HG03095 (cell line): ENCODE measurements around the gene TMCC3.

ENCODE experiments used
- ATAC-seq: cut with Tn5 transposase; IDR thresholded peaks from one replicate; pipeline ENCODE4 v1.9.1; 2021; ENCODE audit warnings: moderate library complexity; ENCODE audit not compliant: unreplicated experiment

TMCC3 gene

DNA sequence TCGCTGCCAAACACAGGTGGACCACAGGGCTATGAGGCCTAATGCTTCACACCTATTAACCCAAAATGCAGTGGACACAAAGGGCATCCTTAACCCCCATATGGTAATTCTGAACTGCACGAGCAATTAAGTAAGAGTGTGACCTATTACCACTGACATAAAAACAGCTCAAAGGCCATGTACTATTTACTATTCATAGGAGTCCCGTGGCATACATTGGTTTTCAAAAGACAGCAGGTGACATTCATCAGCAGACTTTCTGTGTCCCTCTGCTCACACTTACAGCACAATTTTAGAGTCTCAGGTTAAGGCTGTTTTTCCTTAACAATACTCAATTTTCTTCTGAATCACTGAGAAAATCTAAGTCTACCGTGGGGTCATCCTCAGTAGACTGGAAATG, 23.1 kb upstream of the TMCC3 start:
- ATAC-seq: no peak

GRCh38 chr12:94671917-94672316, 21.6 kb upstream of the TMCC3 start:
- ATAC-seq: no peak

DNA sequence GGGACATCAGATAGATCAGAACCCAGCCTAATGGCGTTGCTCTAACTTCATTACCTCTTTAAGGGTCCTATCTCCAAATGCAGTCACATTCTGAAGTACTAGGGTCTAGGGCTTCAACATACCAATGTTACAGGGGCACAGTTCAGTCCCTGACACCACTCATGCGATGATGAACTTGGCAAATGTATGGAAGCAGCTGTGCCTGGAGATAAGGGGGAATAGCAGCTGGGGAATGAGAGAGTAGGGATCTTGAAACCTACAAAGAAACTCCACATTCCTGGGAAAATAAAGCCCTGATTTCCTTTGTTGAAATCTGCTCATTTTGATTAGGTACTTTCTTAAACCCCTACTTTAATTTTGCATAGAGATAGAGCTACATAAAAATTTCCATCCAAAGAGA, 20.5 kb upstream of the TMCC3 start:
- ATAC-seq: no peak

DNA sequence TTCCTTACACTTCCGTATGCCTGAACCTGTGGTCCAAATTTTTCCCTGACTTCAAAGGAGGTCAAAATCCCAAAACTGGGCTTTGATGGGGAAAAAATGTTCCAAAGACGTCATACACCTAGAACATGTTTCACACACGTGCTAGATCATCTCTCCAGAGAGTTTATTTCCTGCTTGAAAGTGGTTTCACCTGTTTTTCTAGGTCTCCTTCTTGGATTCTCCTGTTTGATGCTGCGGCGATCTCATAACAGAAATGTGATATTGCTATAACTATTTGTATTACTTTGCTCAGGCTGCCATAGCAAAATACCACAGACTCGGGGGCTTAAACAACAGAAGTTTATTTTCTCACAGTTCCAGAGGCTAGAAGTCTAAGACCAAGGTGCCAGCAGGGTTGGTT, 19.7 kb upstream of the TMCC3 start:
- no peak for ATAC-seq

GRCh38 chr12:94667031-94667540, 16.7 kb upstream of the TMCC3 start:
- no peak for ATAC-seq

DNA sequence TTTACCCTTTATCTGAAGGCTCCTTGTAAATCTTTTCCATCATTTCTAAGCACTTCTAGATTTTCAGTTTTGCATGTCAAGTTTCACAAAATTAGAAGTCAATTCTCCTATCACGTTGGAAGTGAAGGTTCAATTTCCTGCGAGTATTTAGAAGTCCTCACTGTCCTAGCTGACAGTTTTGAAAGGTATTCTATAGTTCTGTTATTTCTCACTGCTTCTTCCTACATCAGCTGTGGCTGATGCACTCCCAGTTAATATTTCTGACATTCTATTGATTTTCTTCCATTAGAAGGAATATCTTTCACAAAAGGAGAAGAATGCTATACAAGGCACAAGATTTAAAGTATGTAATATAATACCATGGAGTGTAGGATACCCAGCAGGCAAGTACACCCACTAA, 15.8 kb upstream of the TMCC3 start:
- ATAC-seq: no peak

DNA sequence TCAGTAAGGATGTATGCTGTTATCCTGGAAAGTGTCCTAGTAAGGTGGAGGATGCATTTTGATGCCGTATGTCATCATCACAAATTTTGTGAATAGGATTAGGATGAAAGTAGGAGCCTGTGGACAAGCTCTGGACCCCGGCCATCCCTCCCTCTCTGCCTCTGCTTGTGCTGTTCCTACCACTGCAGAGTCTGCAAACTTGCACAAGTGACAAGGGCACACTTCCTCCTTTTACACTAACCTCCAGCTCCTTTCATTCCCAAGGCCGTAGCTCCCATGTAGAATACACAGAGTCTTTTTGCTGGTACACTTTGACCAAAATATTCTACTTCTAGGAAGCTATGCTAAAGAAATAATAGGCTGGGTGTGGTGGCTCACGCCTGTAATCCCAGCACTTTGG, 13.3 kb upstream of the TMCC3 start:
- no peak for ATAC-seq

DNA sequence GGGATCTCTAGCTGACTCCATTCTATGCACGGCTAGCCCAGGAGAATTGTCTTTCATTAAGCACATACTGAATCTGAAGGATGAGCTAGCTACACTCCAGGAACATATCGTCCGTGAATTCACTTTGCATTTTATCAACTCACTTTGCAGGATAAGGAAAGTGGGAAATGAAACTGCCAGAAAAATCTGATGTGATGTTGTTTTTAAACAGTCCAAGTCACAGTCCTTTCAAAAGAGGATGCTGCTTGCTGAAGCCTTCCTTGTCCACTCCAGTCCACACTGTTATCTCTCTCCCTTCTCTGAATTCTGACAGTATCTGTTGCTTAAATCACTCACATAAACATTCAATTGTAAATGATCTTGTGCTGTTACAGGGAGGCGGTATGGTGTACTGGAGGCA, 12.7 kb upstream of the TMCC3 start:
- no peak for ATAC-seq

- ATAC-seq: no peak
Measured at GRCh38 chr12:94660436-94660835, 10.1 kb upstream of the TMCC3 start.

DNA sequence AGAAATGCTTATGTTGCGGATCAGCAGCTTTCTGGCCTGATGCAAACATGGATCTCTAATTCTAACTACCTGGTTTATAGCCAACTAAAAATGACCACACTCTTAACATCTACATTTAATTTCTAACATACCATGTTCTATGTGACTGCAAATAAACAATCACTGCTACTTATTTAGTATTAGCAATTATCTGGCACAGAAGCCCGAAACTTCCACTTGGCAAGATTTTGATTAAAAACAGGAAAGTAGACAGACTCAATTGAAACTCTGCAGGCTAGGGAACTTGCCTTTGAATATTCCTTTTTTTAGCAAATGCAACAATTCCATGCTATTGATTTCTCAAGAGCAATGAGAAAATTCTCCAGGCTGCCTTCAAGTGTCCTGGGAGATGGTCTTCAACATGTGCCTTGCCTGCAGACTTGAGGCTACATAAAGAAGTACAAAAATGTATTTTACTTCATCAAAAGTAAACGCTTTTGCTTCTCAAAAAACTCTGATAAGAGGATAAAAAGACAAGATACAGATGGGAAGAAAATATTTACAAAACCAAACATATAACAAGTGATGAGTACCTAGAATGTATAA, 9.1 kb upstream of the TMCC3 start:
- ATAC-seq: no peak

- ATAC-seq: no peak
Measured at GRCh38 chr12:94658931-94659330, 8.6 kb upstream of the TMCC3 start.

DNA sequence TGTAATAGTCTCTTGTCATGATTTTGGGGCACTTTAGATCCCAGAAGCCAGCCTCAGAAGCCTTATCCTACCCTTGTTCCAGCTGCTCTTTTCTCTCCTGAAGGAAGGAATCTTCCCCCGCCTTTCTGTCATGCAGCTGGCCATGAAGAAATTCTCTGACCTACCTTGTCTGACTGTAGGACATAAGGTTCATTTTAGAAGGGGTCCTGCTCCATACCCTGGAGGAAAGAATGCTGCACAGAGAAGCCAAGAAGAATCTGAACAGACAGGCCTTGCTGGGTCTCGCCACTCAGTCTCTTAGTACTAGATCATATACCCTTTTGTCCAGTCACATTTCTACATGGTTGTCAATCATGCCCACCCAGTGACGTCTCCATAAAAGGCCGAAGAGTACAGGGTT, 6.2 kb upstream of the TMCC3 start:
- no peak for ATAC-seq

DNA sequence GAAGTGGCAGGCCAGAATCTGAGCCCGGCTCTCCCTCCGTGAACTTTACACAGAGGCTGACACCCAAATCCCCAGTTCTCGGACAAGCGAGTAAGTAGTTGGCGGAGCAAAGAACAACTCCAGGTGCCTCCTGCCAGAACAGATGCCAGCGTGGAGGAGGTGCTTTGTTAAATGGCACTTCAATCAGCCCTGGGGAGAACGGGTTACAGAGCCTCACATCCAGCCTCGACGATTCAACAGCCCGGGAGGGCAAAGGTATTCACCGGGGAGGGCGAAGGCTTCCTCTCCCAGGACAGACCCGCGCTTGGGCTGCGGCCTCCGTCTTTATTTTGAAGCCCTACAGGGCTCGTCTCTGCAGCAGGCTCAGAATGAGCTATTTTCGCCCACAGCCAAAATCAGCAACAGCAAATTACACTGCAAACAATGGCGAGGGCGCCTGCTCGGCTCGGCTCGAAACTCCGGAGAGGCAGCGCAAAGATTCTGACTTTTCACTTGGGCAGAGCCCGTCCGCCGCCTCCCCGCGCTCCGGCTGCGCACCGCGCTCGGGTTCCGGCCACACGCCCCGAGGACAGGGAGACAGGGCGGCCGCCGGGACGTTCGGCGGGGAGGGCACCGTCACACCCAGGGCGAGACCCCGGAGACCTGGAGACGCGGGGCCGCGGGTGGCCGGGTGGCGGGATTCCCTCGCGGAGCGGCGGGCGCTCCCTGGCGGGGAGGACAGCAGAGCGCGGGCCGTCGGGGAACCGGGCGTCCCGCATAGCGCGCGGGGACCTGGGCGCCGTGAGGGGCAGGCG, 811 bp downstream of the TMCC3 start:
- peak; percentile 54 for ATAC-seq

DNA sequence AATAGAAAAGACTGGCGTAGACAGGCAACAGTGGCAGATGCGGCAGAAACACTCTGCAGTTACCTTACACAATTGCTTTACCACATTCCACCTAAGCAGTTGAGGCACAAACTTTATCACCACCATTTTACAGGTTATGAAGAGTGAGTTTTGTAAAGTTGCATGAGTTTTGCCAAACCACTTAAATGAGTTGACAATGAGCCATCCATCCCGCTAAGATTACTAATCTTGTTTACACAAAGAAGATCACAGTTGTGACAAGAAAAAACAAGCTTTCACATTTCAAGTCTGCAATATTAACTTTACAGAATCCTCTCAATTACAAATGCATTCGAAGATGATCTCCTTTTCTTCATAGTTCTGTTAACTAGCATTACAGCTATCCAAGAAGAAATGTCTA, 1.8 kb downstream of the TMCC3 start:
- no peak for ATAC-seq

DNA sequence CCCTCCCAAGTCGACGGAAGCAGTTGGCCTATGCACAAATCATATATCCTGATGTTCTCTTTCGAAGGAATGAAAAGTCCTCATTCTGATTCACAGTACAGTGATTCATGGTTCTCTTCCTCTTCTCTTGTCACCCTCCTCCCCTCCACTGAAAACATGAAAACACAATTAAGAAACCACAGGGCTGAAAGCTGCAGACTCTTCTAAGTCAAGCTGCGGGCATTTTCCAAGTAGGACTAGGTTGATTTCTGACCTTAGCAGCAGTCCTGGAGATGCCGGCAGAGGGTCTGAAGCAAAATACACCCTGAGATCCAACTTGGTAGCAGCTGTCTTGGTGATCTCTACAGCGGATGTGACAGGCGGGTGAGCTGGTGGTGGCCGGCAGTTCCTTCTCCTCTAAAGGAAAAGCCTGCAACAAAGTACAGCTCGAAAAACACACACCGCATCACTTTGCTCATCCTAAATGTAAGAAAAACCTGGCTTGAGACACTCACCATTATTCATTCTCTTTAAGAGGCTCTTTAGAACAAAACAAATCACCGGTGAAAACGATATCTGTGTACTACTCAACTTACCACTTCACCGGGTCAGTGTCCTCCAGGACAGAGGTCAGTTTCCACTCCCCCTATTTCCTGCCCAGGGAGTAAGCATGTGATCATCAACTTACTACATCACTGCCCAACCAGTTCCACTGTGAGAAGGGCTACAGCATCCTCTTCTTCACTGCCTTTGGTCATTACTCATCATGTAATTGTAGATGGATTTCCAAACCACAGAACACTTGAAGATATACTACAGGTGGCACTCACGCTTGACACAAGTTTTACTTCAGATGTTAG, 6.0 kb downstream of the TMCC3 start:
- ATAC-seq: no peak

- ATAC-seq: no peak
Measured at GRCh38 chr12:94643606-94644005, 6.8 kb downstream of the TMCC3 start.

DNA sequence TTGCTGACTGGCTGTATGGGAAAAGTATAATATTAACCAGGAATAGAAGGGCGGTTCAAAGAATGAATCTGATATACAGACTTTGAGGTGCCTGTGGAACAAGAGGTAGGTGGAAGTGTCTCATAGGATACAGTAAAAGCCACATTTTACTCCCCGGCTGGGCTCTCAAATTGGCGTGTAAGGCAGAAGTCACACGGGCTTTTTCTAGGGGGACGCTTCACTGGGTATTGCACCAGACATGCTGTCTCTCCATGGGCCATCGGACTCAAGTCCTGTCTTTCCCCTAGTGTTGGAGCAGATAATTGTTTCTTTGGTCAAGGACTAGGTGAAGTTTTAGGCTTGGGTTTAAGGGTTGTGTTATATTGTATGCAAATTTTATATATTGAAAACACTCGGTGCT, 9.1 kb downstream of the TMCC3 start:
- ATAC-seq: no peak

GRCh38 chr12:94640134-94640928, 10.0 kb downstream of the TMCC3 start:
- peak; percentile 85 for ATAC-seq

DNA sequence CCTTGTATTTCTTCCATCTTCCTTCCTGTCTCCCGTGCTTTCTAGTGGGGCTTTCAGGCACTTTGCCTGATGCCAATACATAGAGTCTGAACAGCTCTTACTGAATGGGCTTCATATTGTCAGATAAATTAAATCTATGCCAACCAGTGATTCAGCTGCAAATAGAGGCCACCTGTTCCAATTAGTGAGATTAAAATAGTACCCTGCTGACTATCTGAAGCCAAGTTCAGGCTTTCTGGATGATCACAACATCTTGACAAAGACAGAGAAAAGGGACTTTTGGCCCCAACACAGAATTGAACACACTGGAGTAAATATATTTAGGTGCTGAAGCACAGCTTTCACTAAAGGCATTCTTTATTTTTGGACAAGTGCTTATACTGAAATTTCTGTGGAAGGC, 11.8 kb downstream of the TMCC3 start:
- no peak for ATAC-seq

DNA sequence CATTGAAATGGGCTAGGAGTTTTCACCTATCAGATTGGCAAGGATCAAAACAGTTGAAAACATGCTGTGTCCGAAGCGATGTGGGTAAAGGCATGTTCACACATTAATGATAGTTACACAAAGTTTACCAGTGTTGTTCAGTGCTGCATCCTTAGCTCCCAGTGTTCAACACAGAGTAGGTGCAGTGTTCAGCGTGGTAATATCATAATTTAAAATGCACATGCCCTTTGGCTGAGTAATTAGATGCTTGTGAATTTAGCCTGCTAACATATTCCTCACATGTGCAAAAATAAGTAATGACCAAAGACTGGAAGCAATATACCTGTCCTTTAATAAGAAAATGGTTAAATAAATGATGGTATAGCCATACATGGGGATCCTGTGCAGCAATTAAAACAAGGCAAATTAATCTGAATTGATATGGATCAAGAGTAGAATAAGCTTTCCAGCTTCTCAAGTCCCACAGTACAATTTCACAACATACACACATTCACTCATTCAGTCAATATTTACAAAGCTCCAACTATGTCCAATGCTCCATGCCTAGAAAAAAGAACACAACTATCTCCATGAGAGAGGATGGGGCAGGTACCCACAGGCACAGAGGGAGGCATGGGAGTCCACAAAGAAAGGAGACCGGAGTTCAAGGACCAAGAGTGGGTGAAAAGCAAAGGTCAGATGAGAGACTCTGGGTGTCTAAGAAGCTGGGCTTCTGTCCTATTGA, 12.8 kb downstream of the TMCC3 start:
- ATAC-seq: no peak
